HCT116 (cell line): Measurements from ENCODE around the gene SLC6A18. TPM values are rescaled to one million over a fixed set of nuclear protein-coding genes. Genes with fewer than 3 reads are reported as not detected.

Experiments
- ATAC-seq: fragments of 200-7000 bp; cut with Tn5 transposase; 2 replicates; pipeline ENCODE4 v1.9.1; 2020; ENCODE audit warnings: mild to moderate bottlenecking, moderate library complexity
- Bru-seq: library from RNA; stranded (reverse); fragments of 400-500 nt; gene quantifications from one replicate; lab custom pipeline; 2021; lab: Mats Ljungman, UMichigan
- BruChase-seq, 2 experiments: library from RNA; stranded (reverse); fragments of 400-500 nt; gene quantifications; one replicate each; lab custom pipeline; 2021; lab: Mats Ljungman, UMichigan
- BruUV-seq: library from RNA; stranded (reverse); fragments of 400-500 nt; replicated peaks from 2 replicates; lab custom pipeline; 2021; lab: Mats Ljungman, UMichigan
- CTCF ChIA-PET: fragments of 300-600 bp; sonication (Branson Sonifier 250); formaldehyde crosslinking; loops from one replicate; lab custom pipeline; 2021; ENCODE audit warnings: antibody characterized with exemption; lab: Charles Lee
- POLR2A ChIA-PET: fragments of 300-600, 350-600 bp; sonication (Branson Sonifier 250); formaldehyde crosslinking; loops from one replicate; lab custom pipeline; 2021; ENCODE audit warnings: antibody characterized with exemption; lab: Charles Lee
- RAD21 ChIA-PET, 2 experiments: fragments of 300-600 bp; sonication (Branson Sonifier 250); formaldehyde crosslinking; loops; one replicate each; lab custom pipeline; 2023; ENCODE audit warnings: low total read pairs in 2 of 2; ENCODE audit not compliant: uncharacterized antibody in 2 of 2, unreplicated experiment in 2 of 2, low non-redundant PET in 1 of 2; lab: Charles Lee
- DNase-seq: peaks from one replicate; pipeline ENCODE4 v3.0.0-alpha.2; 2010; ENCODE audit warnings: low read depth, low spot score
- H2AFZ ChIP-seq: fragments of 200-600 bp; shearing (Covaris generic), sonication (generic); 2 replicates; pipeline ENCODE4 v1.6.1; 2017; ENCODE audit warnings: low read depth, mixed run types, mixed read lengths, antibody characterized with exemption, low read length; ENCODE audit not compliant: poor library complexity, severe bottlenecking
- H3K27ac ChIP-seq: 2 replicates; pipeline ENCODE4 v1.5.1; 2012; ENCODE audit warnings: low read depth, low read length
- H3K27me3 ChIP-seq: fragments of 200-600 bp; sonication (generic); 2 replicates; pipeline ENCODE4 v1.6.1; 2016; ENCODE audit warnings: mixed run types, low read length, mixed read lengths; ENCODE audit not compliant: insufficient read depth
- H3K36me3 ChIP-seq, 2 experiments: fragments of 200-500 bp in 1 of 2; fragments of 200-600 bp in 1 of 2; sonication (Bioruptor generic) in 1 of 2; sonication (generic) in 1 of 2; 2 replicates each; pipeline versions ENCODE4 v1.5.1 to v1.6.1; 2014 to 2016; ENCODE audit warnings: low read length in 2 of 2, inconsistent platforms in 1 of 2, mixed read lengths in 1 of 2, mixed run types in 1 of 2; ENCODE audit not compliant: insufficient read depth in 2 of 2, control insufficient read depth in 1 of 2
- H3K4me1 ChIP-seq, 2 experiments: fragments of 200-600 bp in 1 of 2; sonication (generic) in 1 of 2; 2 replicates each; pipeline versions ENCODE4 v1.5.1 to v1.6.1; 2012 to 2017; ENCODE audit warnings: low read length in 2 of 2, inconsistent platforms in 1 of 2, mild to moderate bottlenecking in 1 of 2, mixed read lengths in 1 of 2, mixed run types in 1 of 2, moderate library complexity in 1 of 2; ENCODE audit not compliant: insufficient read depth in 2 of 2, control insufficient read depth in 1 of 2
- H3K4me2 ChIP-seq: fragments of 200-600 bp; sonication (generic); 2 replicates; pipeline ENCODE4 v1.6.1; 2017; ENCODE audit warnings: mixed run types, low read length, mixed read lengths
- H3K4me3 ChIP-seq, 2 experiments: fragments of 200-600 bp in 1 of 2; sonication (generic) in 1 of 2; replicated peaks in 1 of 2; 2 replicates each; pipeline ENCODE4 v1.5.1; 2011 to 2016; ENCODE audit warnings: low read length in 2 of 2, control low read depth in 1 of 2, low read depth in 1 of 2, mild to moderate bottlenecking in 1 of 2, mixed read lengths in 1 of 2, mixed run types in 1 of 2
- H3K79me2 ChIP-seq: fragments of 200-600 bp; sonication (generic); 2 replicates; pipeline ENCODE4 v1.6.1; 2017; ENCODE audit warnings: mild to moderate bottlenecking, mixed run types, low read length, moderate library complexity, mixed read lengths; ENCODE audit not compliant: insufficient read depth
- H3K9ac ChIP-seq: fragments of 200-600 bp; sonication (generic); 2 replicates; pipeline ENCODE4 v1.6.1; 2016; ENCODE audit warnings: low read length, mixed read lengths
- H3K9me2 ChIP-seq: fragments of 200-600 bp; sonication (generic), shearing (Covaris generic); 2 replicates; pipeline ENCODE4 v1.6.1; 2017; ENCODE audit warnings: mixed run types, mild to moderate bottlenecking, moderate library complexity; ENCODE audit not compliant: insufficient read depth
- H3K9me3 ChIP-seq, 2 experiments: fragments of 200-500 bp in 1 of 2; fragments of 200-600 bp in 1 of 2; sonication (Bioruptor generic) in 1 of 2; sonication (generic) in 1 of 2; 2 replicates each; pipeline ENCODE4 v1.6.1; 2014 to 2017; ENCODE audit warnings: low read length in 2 of 2, mixed read lengths in 2 of 2, inconsistent platforms in 1 of 2, low read depth in 1 of 2, mild to moderate bottlenecking in 1 of 2, mixed run types in 1 of 2, moderate library complexity in 1 of 2; ENCODE audit not compliant: control insufficient read depth in 1 of 2, insufficient read depth in 1 of 2
- H4K20me1 ChIP-seq: fragments of 200-600 bp; sonication (generic), shearing (Covaris generic); 2 replicates; pipeline ENCODE4 v1.6.1; 2017; ENCODE audit warnings: mixed run types, mild to moderate bottlenecking, moderate library complexity; ENCODE audit not compliant: insufficient read depth
- EGR1 ChIP-seq: IDR thresholded peaks from 2 replicates; pipeline ENCODE4 v1.6.1; 2012; ENCODE audit warnings: low read depth
- EZH2 ChIP-seq: fragments of 200-600 bp; sonication (generic); IDR thresholded peaks from 2 replicates; pipeline ENCODE4 v1.6.1; 2017; ENCODE audit warnings: antibody characterized with exemption, mixed run types
- EZH2phosphoT487 ChIP-seq: fragments of 200-600 bp; IDR thresholded peaks from 2 replicates; pipeline ENCODE4 v1.6.1; 2018; ENCODE audit warnings: antibody characterized with exemption, borderline replicate concordance
- FOSL1 ChIP-seq: IDR thresholded peaks from 2 replicates; pipeline ENCODE4 v1.6.1; 2012; ENCODE audit warnings: low read depth
- MAX ChIP-seq: IDR thresholded peaks from 2 replicates; pipeline ENCODE4 v1.6.1; 2012
- POLR2A ChIP-seq: IDR thresholded peaks from 2 replicates; pipeline ENCODE4 v1.7.0; 2011; ENCODE audit warnings: borderline replicate concordance; ENCODE audit not compliant: insufficient read depth, insufficient read length; ENCODE audit errors: extremely low read depth
- SIN3A ChIP-seq: IDR thresholded peaks from 2 replicates; pipeline ENCODE4 v1.6.1; 2012; ENCODE audit warnings: low read depth
- SP1 ChIP-seq: IDR thresholded peaks from 2 replicates; pipeline ENCODE4 v1.6.1; 2012; ENCODE audit warnings: low read depth
- SRF ChIP-seq: IDR thresholded peaks from 2 replicates; pipeline ENCODE4 v1.6.1; 2012; ENCODE audit warnings: low read depth
- YY1 ChIP-seq: IDR thresholded peaks from 2 replicates; pipeline ENCODE4 v1.6.1; 2011; ENCODE audit warnings: low read length, low read depth, moderate library complexity, mild to moderate bottlenecking; ENCODE audit not compliant: insufficient replicate concordance; ENCODE audit errors: extremely low read depth
- ZBTB33 ChIP-seq: IDR thresholded peaks from 2 replicates; pipeline ENCODE4 v1.6.1; 2011; ENCODE audit warnings: mild to moderate bottlenecking, low read length, moderate library complexity; ENCODE audit not compliant: insufficient replicate concordance; ENCODE audit errors: extremely low read depth
- ZFX ChIP-seq: fragments of 450-650 bp; IDR thresholded peaks from 2 replicates; pipeline ENCODE4 v1.6.1; 2017
- ZNF274 ChIP-seq: fragments of 200-500 bp; sonication (Bioruptor generic); IDR thresholded peaks from 2 replicates; pipeline ENCODE4 v1.6.1; 2014; ENCODE audit warnings: mild to moderate bottlenecking, low read depth, low read length, inconsistent platforms
- intact Hi-C: fragments of 100-400 bp; cut with micrococcal nuclease; formaldehyde crosslinking; loops from 2 replicates; pipeline ENCODE4 v1.10.0; 2022
- long read RNA-seq: library from polyadenylated mRNA; unstranded; transcript quantifications from one replicate; pipeline ENCODE4 v2.0.0, GENCODE V29; 2021; ENCODE audit not compliant: unreplicated experiment
- polyA plus RNA-seq: library from polyadenylated mRNA; unstranded; fragments of >200 nt; gene quantifications from 2 replicates; pipeline ENCODE4 v1.2.1, GENCODE V29; 2012; ENCODE audit warnings: missing spikeins
- total RNA-seq: library from RNA; stranded (reverse); gene quantifications from one replicate; pipeline ENCODE4 v1.2.1, GENCODE V29; 2021; ENCODE audit not compliant: unreplicated experiment
- TF ChIP-seq, protein P1 (sequence below): IDR thresholded peaks from 2 replicates; pipeline ENCODE4 v1.6.1; 2012
- TF ChIP-seq, protein P2 (sequence below), 3 experiments: fragments of 200-600 bp in 1 of 3; sonication (generic) in 1 of 3; IDR thresholded peaks in 2 of 3; conservative IDR thresholded peaks in 1 of 3; 2 replicates each; pipeline ENCODE4 v1.5.1; 2012 to 2017; ENCODE audit warnings: low read depth in 2 of 3, low read length in 2 of 3, antibody characterized with exemption in 1 of 3, borderline replicate concordance in 1 of 3, control low read depth in 1 of 3, mild to moderate bottlenecking in 1 of 3, mixed read lengths in 1 of 3, mixed run types in 1 of 3, moderate library complexity in 1 of 3; ENCODE audit not compliant: insufficient read depth in 1 of 3

SLC6A18 gene
- total RNA-seq, result not detected
- polyA plus RNA-seq, result not detected in 2 replicates
- Bru-seq, nascent RNA, result percentile 4 among the genes with signal in this experiment
- not detected for BruChase-seq, experiment 1, labeled RNA remaining after a 6-hour chase
- BruChase-seq, experiment 2, labeled RNA remaining after a 2-hour chase, result not detected
- long read RNA-seq, result 0 reads

DNA sequence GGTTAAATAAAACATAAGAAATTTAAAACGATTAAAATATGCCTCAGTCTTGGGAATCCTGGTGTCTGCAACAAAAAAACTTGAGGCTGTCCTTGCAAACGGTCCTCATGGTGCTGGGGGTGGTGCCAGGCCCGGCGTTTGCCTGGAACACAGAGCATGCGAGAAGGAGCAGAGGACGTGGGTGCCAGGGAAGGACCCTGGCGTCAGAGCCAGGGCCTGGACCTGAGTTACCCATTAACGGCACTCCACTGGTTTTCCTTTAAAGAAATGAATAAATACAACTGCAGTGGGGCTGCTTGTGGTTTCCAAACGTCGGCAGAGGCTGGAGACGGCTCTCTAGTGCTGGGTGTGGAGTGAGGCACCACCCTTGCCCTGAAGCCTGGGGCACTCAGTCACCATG, at the start of gene SLC6A18:
Gene SLC6A18, plus strand, starts transcription at position 301 of the 400 bp plus-strand sequence. Its CDS starts 97 bp downstream, at position 398.
- CTCF ChIA-PET, result no interaction called here
- H3K36me3 ChIP-seq, result no peaks in the 10 kb centered on the region
- peaks cover 0 to 3% of the 10 kb centered on the region in 2 experiments; a peak in 2 of 4 replicates for H3K4me1 ChIP-seq
- intact Hi-C loops, result no loop called here
- POLR2A ChIA-PET, result no interaction called here
- no TSS peak for BruUV-seq
- TF ChIP-seq SIN3A, result no peak
- no peak for TF ChIP-seq POLR2A
- no peak for TF ChIP-seq SRF
- TF ChIP-seq, protein P1, sequence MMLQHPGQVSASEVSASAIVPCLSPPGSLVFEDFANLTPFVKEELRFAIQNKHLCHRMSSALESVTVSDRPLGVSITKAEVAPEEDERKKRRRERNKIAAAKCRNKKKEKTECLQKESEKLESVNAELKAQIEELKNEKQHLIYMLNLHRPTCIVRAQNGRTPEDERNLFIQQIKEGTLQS, result no peak
- no peak for TF ChIP-seq FOSL1
- TF ChIP-seq EZH2, result no peak
- no peak for TF ChIP-seq EZH2phosphoT487
- TF ChIP-seq ZNF274, result no peak
- no peak for TF ChIP-seq ZFX
- TF ChIP-seq EGR1, result no peak
- no peak for TF ChIP-seq YY1
- no peak for TF ChIP-seq ZBTB33
- TF ChIP-seq, protein P2, sequence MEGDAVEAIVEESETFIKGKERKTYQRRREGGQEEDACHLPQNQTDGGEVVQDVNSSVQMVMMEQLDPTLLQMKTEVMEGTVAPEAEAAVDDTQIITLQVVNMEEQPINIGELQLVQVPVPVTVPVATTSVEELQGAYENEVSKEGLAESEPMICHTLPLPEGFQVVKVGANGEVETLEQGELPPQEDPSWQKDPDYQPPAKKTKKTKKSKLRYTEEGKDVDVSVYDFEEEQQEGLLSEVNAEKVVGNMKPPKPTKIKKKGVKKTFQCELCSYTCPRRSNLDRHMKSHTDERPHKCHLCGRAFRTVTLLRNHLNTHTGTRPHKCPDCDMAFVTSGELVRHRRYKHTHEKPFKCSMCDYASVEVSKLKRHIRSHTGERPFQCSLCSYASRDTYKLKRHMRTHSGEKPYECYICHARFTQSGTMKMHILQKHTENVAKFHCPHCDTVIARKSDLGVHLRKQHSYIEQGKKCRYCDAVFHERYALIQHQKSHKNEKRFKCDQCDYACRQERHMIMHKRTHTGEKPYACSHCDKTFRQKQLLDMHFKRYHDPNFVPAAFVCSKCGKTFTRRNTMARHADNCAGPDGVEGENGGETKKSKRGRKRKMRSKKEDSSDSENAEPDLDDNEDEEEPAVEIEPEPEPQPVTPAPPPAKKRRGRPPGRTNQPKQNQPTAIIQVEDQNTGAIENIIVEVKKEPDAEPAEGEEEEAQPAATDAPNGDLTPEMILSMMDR (IDR thresholded peaks at IDR 0.05 in 2 of 3, conservative IDR thresholded peaks at IDR 0.05 in 1 of 3; ENCODE audit: borderline replicate concordance in 1 of 3, insufficient read depth in 1 of 3, low read depth in 2 of 3, low read length in 2 of 3), result no peak
- TF ChIP-seq SP1, result no peak
- TF ChIP-seq MAX, result no peak
- H3K4me3 ChIP-seq, result no peak within 1 kb of the TSS
- no peaks in the 10 kb centered on the region for H3K9me3 ChIP-seq
- DNase-seq (no peak), ATAC-seq (no peak)
- H3K27me3 ChIP-seq, result no peaks in the 10 kb centered on the region
- H3K27ac ChIP-seq, result no peak within 1 kb of the TSS
- H3K9ac ChIP-seq, result no peak within 1 kb of the TSS
- no peaks in the 10 kb centered on the region for H3K79me2 ChIP-seq
- no peak within 1 kb of the TSS for H2AFZ ChIP-seq
- no peaks in the 10 kb centered on the region for H3K9me2 ChIP-seq
- no peaks in the 10 kb centered on the region for H4K20me1 ChIP-seq
- H3K4me2 ChIP-seq, result no peak within 1 kb of the TSS
- RAD21 ChIA-PET, result no interaction called here
